Measurements from ENCODE around the gene KRT36. TPM values are rescaled to one million over a fixed set of nuclear protein-coding genes. Genes with fewer than 3 reads are reported as not detected.

The KRT36 gene
- total and polyA plus RNA-seq, 2 donors (not counting 3 experiments of a cell fraction or from before 2014, with no cell fraction given) = 0.04 TPM; not detected in 1

DNA sequence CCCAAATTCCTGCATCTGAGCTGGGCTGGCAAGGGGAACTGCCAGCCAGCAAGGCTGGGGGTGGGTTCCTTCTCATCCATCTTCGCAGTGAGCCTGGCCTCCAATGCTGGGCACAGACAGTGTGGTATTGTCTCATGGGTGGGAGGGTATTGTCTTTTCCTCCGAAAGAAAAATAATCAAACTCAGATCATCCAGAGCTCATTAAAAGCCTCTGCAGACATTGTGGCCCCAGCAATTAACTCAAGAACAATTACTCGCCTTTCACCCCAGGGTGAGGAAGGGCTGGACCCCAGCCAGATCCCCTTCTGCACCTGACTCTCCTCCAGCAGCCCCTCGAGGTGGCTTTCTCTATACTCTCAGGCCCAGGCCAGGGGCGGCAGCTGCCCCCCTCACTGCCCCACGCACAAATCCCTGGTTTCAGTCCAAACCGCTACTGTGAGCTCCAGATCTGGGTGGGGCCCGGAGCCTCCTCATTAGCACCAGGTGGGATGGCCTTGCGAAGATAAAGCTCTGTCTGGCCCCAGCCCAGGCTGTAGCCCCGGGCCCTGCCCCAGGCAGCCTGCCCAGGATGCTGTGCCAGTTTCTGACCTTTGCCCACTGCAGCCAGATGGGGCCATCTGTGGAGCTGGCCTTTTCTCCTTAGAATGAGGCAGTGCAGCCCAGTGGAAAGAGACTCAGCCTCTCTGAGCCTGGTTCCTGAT, 31.3 kb upstream of the KRT36 start:
- Histone ChIP-seq H2AFZ (ENCODE audit: low read depth, low read length) (no peak overlapping the region), H3K27ac (ENCODE audit: insufficient read depth, low read depth, low read length) (peak overlapping the region; percentile 80), H3K36me3 (ENCODE audit: control insufficient read depth in 2 of 2, extremely low read depth in 1 of 2, insufficient read depth in 2 of 2, low read length in 2 of 2) (no peaks in the 10 kb centered on the region), H3K79me2 (ENCODE audit: control insufficient read depth, insufficient read depth, low read length) (no peaks in the 10 kb centered on the region), H4K20me1 (replicated peaks; ENCODE audit: control insufficient read depth, extremely low read depth, insufficient read depth, low read length) (no peaks in the 10 kb centered on the region), H3K27me3 (ENCODE audit: control insufficient read depth in 2 of 2, insufficient read depth in 2 of 2, low read length in 2 of 2) (no peaks in the 10 kb centered on the region), H3K9me1 (replicated peaks; ENCODE audit: control insufficient read depth, extremely low read depth, insufficient read depth, low read length) (no peaks in the 10 kb centered on the region), H3K4me2 (ENCODE audit: insufficient read depth, low read length) (peak overlapping the region; percentile 27), H3K9ac (replicated peaks; ENCODE audit: extremely low read depth, insufficient read depth, low read length) (no peak overlapping the region), H3K9me3 (replicated peaks; ENCODE audit: control insufficient read depth, insufficient read depth, low read length) (no peaks in the 10 kb centered on the region), H3K4me1 (ENCODE audit: control insufficient read depth, extremely low read depth, insufficient read depth, low read length) (peaks cover 24% of the 10 kb centered on the region), H3K4me3 (replicated peaks in 1 of 3; ENCODE audit: insufficient read depth in 1 of 3, low read depth in 1 of 3, low read length in 3 of 3) (no peak overlapping the region)
- intact Hi-C loops (cut with micrococcal nuclease) = loop anchor here (1.0 kb wide), 2 partner anchors 9 to 27 kb away; no protein-coding TSS in a partner anchor
- FAIRE-seq (no peak), DNase-seq (ENCODE audit: low read depth, low spot score) (no peak)
- POLR2A ChIA-PET = interaction anchor here (0.9 to 1.6 kb wide), 2 partner anchors 9 to 27 kb away, joined by 3 to 6 read pairs; no protein-coding TSS in a partner anchor
- dilution Hi-C loops (cut with MboI; ENCODE audit: extremely low pct_ligation_motif_present, low sequenced_read_pairs) = no loop called here
- BruUV-seq (replicated peaks) = TSS peak; percentile 80
- CTCF ChIA-PET = interaction anchor here (1.2 to 5.3 kb wide), 9 partner anchors 9 to 142 kb away, joined by 4 to 66 read pairs (median 6); no protein-coding TSS in a partner anchor
- no peak for TF ChIP-seq POLR2A (IDR thresholded peaks at IDR 0.05; ENCODE audit: low read depth, low read length)
- TF ChIP-seq, protein P1, sequence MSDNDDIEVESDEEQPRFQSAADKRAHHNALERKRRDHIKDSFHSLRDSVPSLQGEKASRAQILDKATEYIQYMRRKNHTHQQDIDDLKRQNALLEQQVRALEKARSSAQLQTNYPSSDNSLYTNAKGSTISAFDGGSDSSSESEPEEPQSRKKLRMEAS (IDR thresholded peaks at IDR 0.05; ENCODE audit: insufficient read depth, insufficient read length) = no peak
- TF ChIP-seq, protein P2, sequence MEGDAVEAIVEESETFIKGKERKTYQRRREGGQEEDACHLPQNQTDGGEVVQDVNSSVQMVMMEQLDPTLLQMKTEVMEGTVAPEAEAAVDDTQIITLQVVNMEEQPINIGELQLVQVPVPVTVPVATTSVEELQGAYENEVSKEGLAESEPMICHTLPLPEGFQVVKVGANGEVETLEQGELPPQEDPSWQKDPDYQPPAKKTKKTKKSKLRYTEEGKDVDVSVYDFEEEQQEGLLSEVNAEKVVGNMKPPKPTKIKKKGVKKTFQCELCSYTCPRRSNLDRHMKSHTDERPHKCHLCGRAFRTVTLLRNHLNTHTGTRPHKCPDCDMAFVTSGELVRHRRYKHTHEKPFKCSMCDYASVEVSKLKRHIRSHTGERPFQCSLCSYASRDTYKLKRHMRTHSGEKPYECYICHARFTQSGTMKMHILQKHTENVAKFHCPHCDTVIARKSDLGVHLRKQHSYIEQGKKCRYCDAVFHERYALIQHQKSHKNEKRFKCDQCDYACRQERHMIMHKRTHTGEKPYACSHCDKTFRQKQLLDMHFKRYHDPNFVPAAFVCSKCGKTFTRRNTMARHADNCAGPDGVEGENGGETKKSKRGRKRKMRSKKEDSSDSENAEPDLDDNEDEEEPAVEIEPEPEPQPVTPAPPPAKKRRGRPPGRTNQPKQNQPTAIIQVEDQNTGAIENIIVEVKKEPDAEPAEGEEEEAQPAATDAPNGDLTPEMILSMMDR (IDR thresholded peaks at IDR 0.05; ENCODE audit: extremely low read depth in 1 of 2, insufficient read depth in 1 of 2, low read depth in 1 of 2, low read length in 2 of 2) = no peak
- TF ChIP-seq MYC (IDR thresholded peaks at IDR 0.05; ENCODE audit: low read depth, low read length) = no peak
- no peak for TF ChIP-seq EZH2 (IDR thresholded peaks at IDR 0.05; ENCODE audit: borderline replicate concordance, low read depth, low read length, severe bottlenecking)
- TF ChIP-seq POLR2AphosphoS5 (IDR thresholded peaks at IDR 0.05; ENCODE audit: insufficient read depth, low read depth, low read length) = no peak
- no peak for TF ChIP-seq JUN (IDR thresholded peaks at IDR 0.05; ENCODE audit: borderline replicate concordance, insufficient read depth, insufficient read length, low read depth)
- no peak for TF ChIP-seq GATA2 (IDR thresholded peaks at IDR 0.05; ENCODE audit: insufficient read depth, insufficient read length, low read depth, low read length)
- no peak for TF ChIP-seq FOS (IDR thresholded peaks at IDR 0.05; ENCODE audit: borderline replicate concordance, insufficient read depth, low read length)

Measured in endothelial cell of umbilical vein (primary cell).